T-helper 2 cell treated with Interferon-gamma antibody and Interleukin-4, amounts not matched to agents 5 μg/mL and 100 μg/mL, for 36 hours (primary cell): ENCODE data around the gene THRA.

Experiments used
- DNase-seq: peaks from one replicate; pipeline ENCODE4 v3.0.0; 2021; ENCODE audit warnings: low spot score
- H3K27ac Mint-ChIP-seq: one replicate; pipeline ENCODE4 v1.8.0; 2021; ENCODE audit warnings: mild to moderate bottlenecking, mixed read lengths
- H3K27me3 Mint-ChIP-seq: one replicate; pipeline ENCODE4 v1.8.0; 2021; ENCODE audit warnings: low read depth, mixed read lengths
- H3K36me3 Mint-ChIP-seq: one replicate; pipeline ENCODE4 v1.8.0; 2021; ENCODE audit warnings: low read depth, mixed read lengths
- H3K4me1 Mint-ChIP-seq: one replicate; pipeline ENCODE4 v1.8.0; 2021; ENCODE audit warnings: low read depth, mixed read lengths
- H3K4me3 Mint-ChIP-seq: one replicate; pipeline ENCODE4 v1.8.0; 2022; ENCODE audit warnings: mild to moderate bottlenecking, moderate library complexity, mixed read lengths
- H3K9me3 Mint-ChIP-seq: one replicate; pipeline ENCODE4 v1.8.0; 2021; ENCODE audit warnings: mixed read lengths

THRA gene

GRCh38 chr17:40065769-40066510 is 3.2 kb downstream of the THRA start:
- peaks cover 49% of the 10 kb centered on the region for H3K4me1 Mint-ChIP-seq
- no peak overlapping the region for H3K4me3 Mint-ChIP-seq
- peaks cover 33% of the 10 kb centered on the region for H3K27me3 Mint-ChIP-seq
- H3K27ac Mint-ChIP-seq, result no peak overlapping the region
- no peak for DNase-seq
- H3K9me3 Mint-ChIP-seq, result no peaks in the 10 kb centered on the region
- H3K36me3 Mint-ChIP-seq, result no peaks in the 10 kb centered on the region

GRCh38 chr17:40067710-40068109 is 4.9 kb downstream of the THRA start:
- Mint-ChIP-seq H3K9me3 (no peaks in the 10 kb centered on the region), H3K27ac (no peak overlapping the region), H3K4me3 (peak overlapping the region; percentile 82), H3K36me3 (no peaks in the 10 kb centered on the region), H3K27me3 (peaks cover 18% of the 10 kb centered on the region), H3K4me1 (peaks cover 41% of the 10 kb centered on the region)
- DNase-seq, result no peak

GRCh38 chr17:40068129-40068581 is 5.4 kb downstream of the THRA start:
- no peak for DNase-seq
- Mint-ChIP-seq H3K36me3 (no peaks in the 10 kb centered on the region), H3K4me3 (peak overlapping the region; percentile 82), H3K4me1 (peaks cover 41% of the 10 kb centered on the region), H3K27me3 (peaks cover 18% of the 10 kb centered on the region), H3K9me3 (no peaks in the 10 kb centered on the region), H3K27ac (peak overlapping the region; percentile 83)

- Mint-ChIP-seq H3K4me1 (peaks cover 39% of the 10 kb centered on the region), H3K4me3 (peak overlapping the region; percentile 82)
Observed at GRCh38 chr17:40068584-40068916, 5.8 kb downstream of the THRA start.

GRCh38 chr17:40068917-40069750 is 6.4 kb downstream of the THRA start:
- DNase-seq, result peak; percentile 74
- Mint-ChIP-seq H3K27ac (peak overlapping the region; percentile 83), H3K4me1 (peaks cover 34% of the 10 kb centered on the region), H3K27me3 (peaks cover 12% of the 10 kb centered on the region), H3K36me3 (no peaks in the 10 kb centered on the region), H3K9me3 (no peaks in the 10 kb centered on the region), H3K4me3 (peak overlapping the region; percentile 82)

More at GRCh38 chr17:40068584-40068916, 5.8 kb downstream of the THRA start:
- no peaks in the 10 kb centered on the region for H3K9me3 Mint-ChIP-seq
- no peaks in the 10 kb centered on the region for H3K36me3 Mint-ChIP-seq
- H3K27ac Mint-ChIP-seq, result peak overlapping the region; percentile 83
- peaks cover 16% of the 10 kb centered on the region for H3K27me3 Mint-ChIP-seq
- no peak for DNase-seq

- peaks cover 29% of the 10 kb centered on the region for H3K4me1 Mint-ChIP-seq
- H3K9me3 Mint-ChIP-seq, result no peaks in the 10 kb centered on the region
- H3K27ac Mint-ChIP-seq, result peak overlapping the region; percentile 69
- DNase-seq, result no peak
- H3K4me3 Mint-ChIP-seq, result peak overlapping the region; percentile 82
- no peaks in the 10 kb centered on the region for H3K36me3 Mint-ChIP-seq
- H3K27me3 Mint-ChIP-seq, result peaks cover 3% of the 10 kb centered on the region
Observed at GRCh38 chr17:40069751-40070708, 7.3 kb downstream of the THRA start.

GRCh38 chr17:40070709-40071312 is 8.0 kb downstream of the THRA start:
- H3K4me1 Mint-ChIP-seq, result peaks cover 34% of the 10 kb centered on the region
- H3K27me3 Mint-ChIP-seq, result no peaks in the 10 kb centered on the region
- H3K36me3 Mint-ChIP-seq, result no peaks in the 10 kb centered on the region
- no peak for DNase-seq
- H3K9me3 Mint-ChIP-seq, result no peaks in the 10 kb centered on the region
- H3K4me3 Mint-ChIP-seq, result no peak overlapping the region
- H3K27ac Mint-ChIP-seq, result no peak overlapping the region

GRCh38 chr17:40071313-40072039 is 8.7 kb downstream of the THRA start:
- H3K36me3 Mint-ChIP-seq, result no peaks in the 10 kb centered on the region
- H3K4me1 Mint-ChIP-seq, result peaks cover 35% of the 10 kb centered on the region
- no peak for DNase-seq
- H3K27me3 Mint-ChIP-seq, result no peaks in the 10 kb centered on the region
- no peak overlapping the region for H3K4me3 Mint-ChIP-seq
- H3K9me3 Mint-ChIP-seq, result no peaks in the 10 kb centered on the region
- no peak overlapping the region for H3K27ac Mint-ChIP-seq

GRCh38 chr17:40072040-40072734 is 9.4 kb downstream of the THRA start:
- Mint-ChIP-seq H3K27me3 (no peaks in the 10 kb centered on the region), H3K4me3 (no peak overlapping the region)

GRCh38 chr17:40072735-40073346 is 10.1 kb downstream of the THRA start:
- H3K27ac Mint-ChIP-seq, result no peak overlapping the region
- H3K9me3 Mint-ChIP-seq, result no peaks in the 10 kb centered on the region
- no peaks in the 10 kb centered on the region for H3K36me3 Mint-ChIP-seq
- no peak overlapping the region for H3K4me3 Mint-ChIP-seq
- H3K27me3 Mint-ChIP-seq, result no peaks in the 10 kb centered on the region
- no peak for DNase-seq
- peaks cover 30% of the 10 kb centered on the region for H3K4me1 Mint-ChIP-seq

More at GRCh38 chr17:40072040-40072734, 9.4 kb downstream of the THRA start:
- peaks cover 34% of the 10 kb centered on the region for H3K4me1 Mint-ChIP-seq
- H3K36me3 Mint-ChIP-seq, result no peaks in the 10 kb centered on the region
- H3K27ac Mint-ChIP-seq, result no peak overlapping the region
- DNase-seq, result no peak
- H3K9me3 Mint-ChIP-seq, result no peaks in the 10 kb centered on the region

- H3K36me3 Mint-ChIP-seq, result no peaks in the 10 kb centered on the region
- no peaks in the 10 kb centered on the region for H3K27me3 Mint-ChIP-seq
- H3K9me3 Mint-ChIP-seq, result no peaks in the 10 kb centered on the region
- H3K4me1 Mint-ChIP-seq, result peaks cover 25% of the 10 kb centered on the region
- DNase-seq, result no peak
- H3K4me3 Mint-ChIP-seq, result no peak overlapping the region
- H3K27ac Mint-ChIP-seq, result no peak overlapping the region
Observed at GRCh38 chr17:40073454-40074174, 10.8 kb downstream of the THRA start.

GRCh38 chr17:40074175-40074512 is 11.4 kb downstream of the THRA start:
- Mint-ChIP-seq H3K4me1 (peaks cover 20% of the 10 kb centered on the region), H3K36me3 (no peaks in the 10 kb centered on the region), H3K27ac (no peak overlapping the region), H3K9me3 (no peaks in the 10 kb centered on the region), H3K4me3 (no peak overlapping the region), H3K27me3 (no peaks in the 10 kb centered on the region)
- no peak for DNase-seq
